Measurements from ENCODE around the gene NFATC2. TPM values are rescaled to one million over a fixed set of nuclear protein-coding genes. Genes with fewer than 3 reads are reported as not detected.

Gene NFATC2
- total RNA-seq, 2 experiments from 2014 or later: 32.5 to 33.2 TPM

DNA sequence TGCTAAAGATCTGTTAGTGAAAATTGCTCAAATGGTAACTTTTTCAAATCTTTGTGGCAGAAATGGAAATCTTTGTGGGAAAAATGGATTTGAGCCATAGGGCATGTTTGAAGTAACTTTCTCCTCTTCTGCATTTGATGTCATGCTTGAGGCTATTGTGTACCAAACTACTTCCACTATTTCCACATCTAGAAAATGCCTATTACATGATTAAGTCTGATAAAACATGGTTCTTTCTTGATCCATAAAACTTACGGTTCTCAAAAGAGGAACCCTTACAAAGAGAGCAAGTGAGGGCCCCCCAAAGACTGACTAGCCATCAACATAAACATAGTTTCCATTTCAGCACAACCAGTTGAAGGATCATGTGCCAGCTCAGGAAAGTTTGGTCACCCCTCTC, 150.6 kb downstream of the NFATC2 start:
- H3K27ac Mint-ChIP-seq: peak overlapping the region; percentile 42
- CTCF ChIA-PET: no interaction called here
- intact Hi-C loops (cut with DNase I, micrococcal nuclease): no loop called here
- Histone ChIP-seq H3K4me1 (ENCODE audit: insufficient read depth, low read length) (peaks cover 27% of the 10 kb centered on the region), H3K27ac (ENCODE audit: low read depth in 1 of 2, low read length in 2 of 2) (peak overlapping the region in 1 of 2 donors; percentile 27), H3K9me3 (ENCODE audit: control insufficient read depth in 1 of 2, insufficient read depth in 1 of 2, low read length in 2 of 2) (no peaks in the 10 kb centered on the region), H3K4me3 (ENCODE audit: low read length) (no peak overlapping the region), H3K27me3 (ENCODE audit: control insufficient read depth in 1 of 2, insufficient read depth in 2 of 2, low read length in 2 of 2) (no peaks in the 10 kb centered on the region), H3K36me3 (ENCODE audit: insufficient read depth, low read length) (peaks cover 85% of the 10 kb centered on the region)
- peaks cover 80% of the 10 kb centered on the region for H3K36me3 Mint-ChIP-seq (ENCODE audit: low read depth)
- TF ChIP-seq, protein P1, sequence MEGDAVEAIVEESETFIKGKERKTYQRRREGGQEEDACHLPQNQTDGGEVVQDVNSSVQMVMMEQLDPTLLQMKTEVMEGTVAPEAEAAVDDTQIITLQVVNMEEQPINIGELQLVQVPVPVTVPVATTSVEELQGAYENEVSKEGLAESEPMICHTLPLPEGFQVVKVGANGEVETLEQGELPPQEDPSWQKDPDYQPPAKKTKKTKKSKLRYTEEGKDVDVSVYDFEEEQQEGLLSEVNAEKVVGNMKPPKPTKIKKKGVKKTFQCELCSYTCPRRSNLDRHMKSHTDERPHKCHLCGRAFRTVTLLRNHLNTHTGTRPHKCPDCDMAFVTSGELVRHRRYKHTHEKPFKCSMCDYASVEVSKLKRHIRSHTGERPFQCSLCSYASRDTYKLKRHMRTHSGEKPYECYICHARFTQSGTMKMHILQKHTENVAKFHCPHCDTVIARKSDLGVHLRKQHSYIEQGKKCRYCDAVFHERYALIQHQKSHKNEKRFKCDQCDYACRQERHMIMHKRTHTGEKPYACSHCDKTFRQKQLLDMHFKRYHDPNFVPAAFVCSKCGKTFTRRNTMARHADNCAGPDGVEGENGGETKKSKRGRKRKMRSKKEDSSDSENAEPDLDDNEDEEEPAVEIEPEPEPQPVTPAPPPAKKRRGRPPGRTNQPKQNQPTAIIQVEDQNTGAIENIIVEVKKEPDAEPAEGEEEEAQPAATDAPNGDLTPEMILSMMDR (IDR thresholded peaks at IDR 0.05): no peak
- no peak overlapping the region for H3K4me3 Mint-ChIP-seq
- no peaks in the 10 kb centered on the region for H3K9me3 Mint-ChIP-seq
- no peaks in the 10 kb centered on the region for H3K27me3 Mint-ChIP-seq
- POLR2A ChIA-PET: interaction anchor here (1.4 kb wide), 1 partner anchor 10 kb away, joined by 3 read pairs; no protein-coding TSS in a partner anchor
- DNase-seq: no peak
- peaks cover 12% of the 10 kb centered on the region for H3K4me1 Mint-ChIP-seq (ENCODE audit: low read depth)
- ATAC-seq (ENCODE audit: poor library complexity): no peak

DNA sequence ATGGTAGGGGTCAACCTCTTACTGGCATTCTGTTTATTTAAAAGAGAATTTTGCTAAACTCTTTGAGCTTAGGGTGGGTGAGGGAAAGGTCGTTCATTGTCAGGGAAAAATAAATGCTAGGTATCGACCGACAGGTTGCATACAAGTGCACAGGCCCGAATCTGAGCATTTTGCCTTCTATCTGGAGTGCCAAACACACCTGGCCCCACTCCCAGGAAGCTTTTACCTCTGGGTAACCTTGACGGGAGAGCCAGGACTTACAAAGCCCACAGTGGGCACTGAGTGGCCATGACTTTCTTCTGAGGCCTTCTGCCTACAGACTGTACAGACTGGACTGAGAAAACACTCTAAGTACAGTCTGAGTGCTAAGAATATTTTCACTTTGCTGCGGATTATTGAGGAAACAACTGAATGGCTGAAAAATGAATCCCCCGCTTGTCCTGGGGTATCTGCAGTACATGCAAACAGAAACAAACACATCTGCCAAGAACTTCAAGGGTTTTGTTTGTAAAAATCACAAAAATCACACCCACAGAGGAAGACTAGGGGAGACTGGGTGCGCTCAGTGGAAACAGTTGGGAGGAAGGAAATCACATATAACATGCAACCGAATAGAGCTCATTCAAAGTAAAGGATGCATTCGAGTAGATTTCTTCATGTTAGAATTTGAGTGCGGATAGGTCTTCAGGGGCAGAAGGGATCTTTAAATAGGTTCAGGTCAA, 152.8 kb downstream of the NFATC2 start:
- ATAC-seq (ENCODE audit: poor library complexity) (no peak), DNase-seq (no peak)
- ChIA-PET POLR2A (interaction anchor here (0.8 to 1.0 kb wide), 3 partner anchors 9 to 158 kb away, joined by 3 to 5 read pairs (median 3); no protein-coding TSS in a partner anchor), CTCF (no interaction called here)
- Mint-ChIP-seq H3K4me3 (no peak overlapping the region), H3K4me1 (ENCODE audit: low read depth) (peaks cover 24% of the 10 kb centered on the region), H3K9me3 (no peaks in the 10 kb centered on the region), H3K27me3 (no peaks in the 10 kb centered on the region), H3K27ac (peak overlapping the region; percentile 76), H3K36me3 (ENCODE audit: low read depth) (peaks cover 81% of the 10 kb centered on the region)
- Histone ChIP-seq H3K27ac (ENCODE audit: low read depth in 1 of 2, low read length in 2 of 2) (peak overlapping the region in 1 of 2 donors; percentile 9), H3K4me1 (ENCODE audit: insufficient read depth, low read length) (peaks cover 40% of the 10 kb centered on the region), H3K36me3 (ENCODE audit: insufficient read depth, low read length) (peaks cover 71% of the 10 kb centered on the region), H3K9me3 (ENCODE audit: control insufficient read depth in 1 of 2, insufficient read depth in 1 of 2, low read length in 2 of 2) (no peaks in the 10 kb centered on the region), H3K4me3 (ENCODE audit: low read length) (no peak overlapping the region), H3K27me3 (ENCODE audit: control insufficient read depth in 1 of 2, insufficient read depth in 2 of 2, low read length in 2 of 2) (no peaks in the 10 kb centered on the region)
- TF ChIP-seq, protein P1 (IDR thresholded peaks at IDR 0.05): no peak
- intact Hi-C loops (cut with DNase I, micrococcal nuclease): loop anchor here (5.0 kb wide), 2 partner anchors 33 to 153 kb away; partner anchors contain the start of gene NFATC2 (in 1 of the 2)

DNA sequence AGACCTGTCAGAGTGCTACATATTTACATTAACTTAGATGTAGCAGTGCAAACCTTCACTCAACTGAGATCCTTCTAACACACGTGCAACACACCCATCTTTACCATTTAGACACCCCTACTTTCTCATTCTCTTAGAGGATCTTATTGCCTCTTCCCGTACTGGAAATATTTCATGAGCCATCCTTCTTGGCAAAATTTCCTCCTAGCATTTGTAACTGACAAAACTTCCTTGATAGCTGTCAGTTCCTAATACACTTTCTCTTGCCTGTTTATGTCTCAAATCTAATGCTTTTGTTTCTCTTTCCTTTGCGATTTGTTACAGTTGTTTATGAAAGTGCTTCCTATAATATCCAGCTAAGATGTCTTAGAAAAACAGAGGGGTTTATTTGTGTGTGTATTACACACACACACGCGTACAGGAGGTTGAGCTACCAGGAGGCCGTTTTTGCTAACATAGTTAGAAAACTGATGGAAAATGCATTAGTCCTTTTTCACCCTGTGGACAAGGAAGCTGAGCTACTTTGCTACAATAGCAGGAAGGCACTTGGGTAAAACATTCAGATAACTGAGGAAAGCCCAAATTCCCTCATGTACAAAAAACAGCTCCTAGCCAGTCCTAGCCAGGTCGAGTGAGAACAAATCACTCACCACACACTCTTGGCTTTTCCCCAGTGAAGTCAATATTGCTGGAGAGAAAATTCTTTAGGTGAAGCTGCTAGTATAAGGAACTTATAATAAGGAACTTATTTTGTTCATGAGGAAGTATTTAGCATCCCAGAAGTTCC, 153.6 kb downstream of the NFATC2 start:
- Histone ChIP-seq H3K36me3 (ENCODE audit: insufficient read depth, low read length) (peaks cover 66% of the 10 kb centered on the region), H3K9me3 (ENCODE audit: control insufficient read depth in 1 of 2, insufficient read depth in 1 of 2, low read length in 2 of 2) (no peaks in the 10 kb centered on the region)
- H3K4me1 Mint-ChIP-seq (ENCODE audit: low read depth): peaks cover 18% of the 10 kb centered on the region

More for the DNA sequence above, 153.6 kb downstream of the NFATC2 start:
- Histone ChIP-seq H3K27me3 (ENCODE audit: control insufficient read depth in 1 of 2, insufficient read depth in 2 of 2, low read length in 2 of 2) (no peaks in the 10 kb centered on the region), H3K4me1 (ENCODE audit: insufficient read depth, low read length) (peaks cover 39% of the 10 kb centered on the region), H3K4me3 (ENCODE audit: low read length) (no peak overlapping the region), H3K27ac (ENCODE audit: low read depth in 1 of 2, low read length in 2 of 2) (peak overlapping the region in 1 of 2 donors; percentile 9)
- no peak for ATAC-seq (ENCODE audit: poor library complexity)
- no peak for DNase-seq
- ChIA-PET CTCF (no interaction called here), POLR2A (interaction anchor here (0.8 to 1.0 kb wide), 2 partner anchors 12 to 158 kb away, joined by 3 to 5 read pairs; no protein-coding TSS in a partner anchor)
- Mint-ChIP-seq H3K27ac (peak overlapping the region; percentile 34), H3K4me3 (no peak overlapping the region), H3K9me3 (no peaks in the 10 kb centered on the region), H3K27me3 (no peaks in the 10 kb centered on the region), H3K36me3 (ENCODE audit: low read depth) (peaks cover 73% of the 10 kb centered on the region)
- TF ChIP-seq, protein P1 (IDR thresholded peaks at IDR 0.05): no peak
- intact Hi-C loops (cut with DNase I, micrococcal nuclease): loop anchor here (5.0 kb wide), 2 partner anchors 33 to 153 kb away; partner anchors contain the start of gene NFATC2 (in 1 of the 2)
